ENCODE results near the gene CMTM7. TPM values are rescaled to one million over a fixed set of nuclear protein-coding genes. Genes with fewer than 3 reads are reported as not detected.

Gene CMTM7
- total and polyA plus RNA-seq, 2 of the 13 experiments (the other 11 are each of a cell fraction or from before 2014, with no cell fraction given) = 20.9 to 21.4 TPM

DNA sequence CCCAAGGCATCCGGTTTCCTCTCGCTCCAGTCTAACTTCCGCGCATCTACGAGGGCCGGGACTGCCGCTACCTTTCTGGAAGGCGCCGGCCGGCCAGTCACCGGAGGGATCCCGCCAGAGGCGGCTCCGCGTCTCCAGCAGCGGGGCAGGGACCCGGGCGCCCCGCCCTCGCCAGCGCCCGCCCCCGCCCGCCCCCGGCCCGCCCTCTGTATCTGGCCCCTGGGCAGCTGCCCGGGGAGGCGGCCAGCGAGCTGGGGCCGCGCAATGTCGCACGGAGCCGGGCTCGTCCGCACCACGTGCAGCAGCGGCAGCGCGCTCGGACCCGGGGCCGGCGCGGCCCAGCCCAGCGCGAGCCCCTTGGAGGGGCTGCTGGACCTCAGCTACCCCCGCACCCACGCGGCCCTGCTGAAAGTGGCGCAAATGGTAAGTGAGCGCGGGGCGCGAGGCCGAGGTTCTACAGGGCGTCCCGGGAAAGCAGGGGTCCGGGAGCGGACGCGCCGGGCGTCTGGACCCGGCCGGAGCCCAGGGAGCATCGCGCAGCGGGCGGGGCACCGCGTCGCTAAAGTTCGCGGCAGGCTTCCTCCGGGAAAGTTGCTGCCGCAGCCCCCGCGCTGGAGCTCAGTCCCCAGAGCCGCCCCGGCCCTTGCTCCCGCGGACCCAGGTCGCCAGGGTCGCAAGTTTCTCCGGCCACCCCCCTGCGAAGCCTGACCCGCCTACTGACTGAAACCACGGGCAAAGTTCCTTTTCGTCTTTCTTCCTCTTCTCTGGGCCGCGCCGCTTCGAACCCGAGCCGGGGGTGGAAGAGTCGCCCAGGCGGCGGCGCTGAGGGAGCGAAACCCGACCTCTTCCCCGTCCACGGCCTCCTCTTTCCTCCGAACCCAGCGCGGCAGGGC, at the start of gene CMTM7 (continued):
- TF ChIP-seq, protein P1, sequence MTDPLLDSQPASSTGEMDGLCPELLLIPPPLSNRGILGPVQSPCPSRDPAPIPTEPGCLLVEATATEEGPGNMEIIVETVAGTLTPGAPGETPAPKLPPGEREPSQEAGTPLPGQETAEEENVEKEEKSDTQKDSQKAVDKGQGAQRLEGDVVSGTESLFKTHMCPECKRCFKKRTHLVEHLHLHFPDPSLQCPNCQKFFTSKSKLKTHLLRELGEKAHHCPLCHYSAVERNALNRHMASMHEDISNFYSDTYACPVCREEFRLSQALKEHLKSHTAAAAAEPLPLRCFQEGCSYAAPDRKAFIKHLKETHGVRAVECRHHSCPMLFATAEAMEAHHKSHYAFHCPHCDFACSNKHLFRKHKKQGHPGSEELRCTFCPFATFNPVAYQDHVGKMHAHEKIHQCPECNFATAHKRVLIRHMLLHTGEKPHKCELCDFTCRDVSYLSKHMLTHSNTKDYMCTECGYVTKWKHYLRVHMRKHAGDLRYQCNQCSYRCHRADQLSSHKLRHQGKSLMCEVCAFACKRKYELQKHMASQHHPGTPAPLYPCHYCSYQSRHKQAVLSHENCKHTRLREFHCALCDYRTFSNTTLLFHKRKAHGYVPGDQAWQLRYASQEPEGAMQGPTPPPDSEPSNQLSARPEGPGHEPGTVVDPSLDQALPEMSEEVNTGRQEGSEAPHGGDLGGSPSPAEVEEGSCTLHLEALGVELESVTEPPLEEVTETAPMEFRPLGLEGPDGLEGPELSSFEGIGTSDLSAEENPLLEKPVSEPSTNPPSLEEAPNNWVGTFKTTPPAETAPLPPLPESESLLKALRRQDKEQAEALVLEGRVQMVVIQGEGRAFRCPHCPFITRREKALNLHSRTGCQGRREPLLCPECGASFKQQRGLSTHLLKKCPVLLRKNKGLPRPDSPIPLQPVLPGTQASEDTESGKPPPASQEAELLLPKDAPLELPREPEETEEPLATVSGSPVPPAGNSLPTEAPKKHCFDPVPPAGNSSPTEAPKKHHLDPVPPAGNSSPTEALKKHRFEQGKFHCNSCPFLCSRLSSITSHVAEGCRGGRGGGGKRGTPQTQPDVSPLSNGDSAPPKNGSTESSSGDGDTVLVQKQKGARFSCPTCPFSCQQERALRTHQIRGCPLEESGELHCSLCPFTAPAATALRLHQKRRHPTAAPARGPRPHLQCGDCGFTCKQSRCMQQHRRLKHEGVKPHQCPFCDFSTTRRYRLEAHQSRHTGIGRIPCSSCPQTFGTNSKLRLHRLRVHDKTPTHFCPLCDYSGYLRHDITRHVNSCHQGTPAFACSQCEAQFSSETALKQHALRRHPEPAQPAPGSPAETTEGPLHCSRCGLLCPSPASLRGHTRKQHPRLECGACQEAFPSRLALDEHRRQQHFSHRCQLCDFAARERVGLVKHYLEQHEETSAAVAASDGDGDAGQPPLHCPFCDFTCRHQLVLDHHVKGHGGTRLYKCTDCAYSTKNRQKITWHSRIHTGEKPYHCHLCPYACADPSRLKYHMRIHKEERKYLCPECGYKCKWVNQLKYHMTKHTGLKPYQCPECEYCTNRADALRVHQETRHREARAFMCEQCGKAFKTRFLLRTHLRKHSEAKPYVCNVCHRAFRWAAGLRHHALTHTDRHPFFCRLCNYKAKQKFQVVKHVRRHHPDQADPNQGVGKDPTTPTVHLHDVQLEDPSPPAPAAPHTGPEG (CRISPR knock-in tag; IDR thresholded peaks at IDR 0.05) = no peak; the same call in 1 of the 2 replicates
- TF ChIP-seq EED (CRISPR knock-in tag; IDR thresholded peaks at IDR 0.05) (no peak), ZNF496 (CRISPR knock-in tag; IDR thresholded peaks at IDR 0.05; ENCODE audit: insufficient replicate concordance) (no peak), DR1 (CRISPR knock-in tag; IDR thresholded peaks at IDR 0.05) (no peak), SOX6 (IDR thresholded peaks at IDR 0.05) (no peak), SOX6 (CRISPR knock-in tag; IDR thresholded peaks at IDR 0.05) (peak; percentile 47), PRPF4 (IDR thresholded peaks at IDR 0.05; ENCODE audit: low read depth, low read length, poor library complexity, severe bottlenecking) (no peak), ZFP36L1 (CRISPR knock-in tag; IDR thresholded peaks at IDR 0.05) (no peak; the same call in 1 of the 2 replicates), NR3C1 (CRISPR knock-in tag; IDR thresholded peaks at IDR 0.05) (no peak), ZNF121 (CRISPR knock-in tag; IDR thresholded peaks at IDR 0.05) (peak; percentile 77), STAT5B (CRISPR knock-in tag; IDR thresholded peaks at IDR 0.05) (no peak)
- TF ChIP-seq, protein P2, sequence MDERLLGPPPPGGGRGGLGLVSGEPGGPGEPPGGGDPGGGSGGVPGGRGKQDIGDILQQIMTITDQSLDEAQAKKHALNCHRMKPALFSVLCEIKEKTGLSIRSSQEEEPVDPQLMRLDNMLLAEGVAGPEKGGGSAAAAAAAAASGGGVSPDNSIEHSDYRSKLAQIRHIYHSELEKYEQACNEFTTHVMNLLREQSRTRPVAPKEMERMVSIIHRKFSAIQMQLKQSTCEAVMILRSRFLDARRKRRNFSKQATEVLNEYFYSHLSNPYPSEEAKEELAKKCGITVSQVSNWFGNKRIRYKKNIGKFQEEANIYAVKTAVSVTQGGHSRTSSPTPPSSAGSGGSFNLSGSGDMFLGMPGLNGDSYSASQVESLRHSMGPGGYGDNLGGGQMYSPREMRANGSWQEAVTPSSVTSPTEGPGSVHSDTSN (CRISPR knock-in tag; IDR thresholded peaks at IDR 0.05) = no peak
- TF ChIP-seq, protein P3, sequence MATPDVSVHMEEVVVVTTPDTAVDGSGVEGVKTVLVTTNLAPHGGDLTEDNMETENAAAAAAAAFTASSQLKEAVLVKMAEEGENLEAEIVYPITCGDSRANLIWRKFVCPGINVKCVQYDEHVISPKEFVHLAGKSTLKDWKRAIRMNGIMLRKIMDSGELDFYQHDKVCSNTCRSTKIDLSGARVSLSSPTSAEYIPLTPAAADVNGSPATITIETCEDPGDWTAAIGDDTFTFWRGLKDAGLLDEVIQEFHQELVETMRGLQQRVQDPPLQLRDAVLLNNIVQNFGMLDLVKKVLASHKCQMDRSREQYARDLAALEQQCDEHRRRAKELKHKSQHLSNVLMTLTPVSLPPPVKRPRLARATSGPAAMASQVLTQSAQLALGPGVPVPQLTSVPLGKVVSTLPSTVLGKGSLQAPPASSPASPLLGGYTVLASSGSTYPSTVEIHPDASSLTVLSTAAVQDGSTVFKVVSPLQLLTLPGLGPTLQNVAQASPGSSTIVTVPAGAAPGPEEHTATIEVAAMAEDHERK (CRISPR knock-in tag; IDR thresholded peaks at IDR 0.05; ENCODE audit: low read depth) = no peak
- TF ChIP-seq, protein P4, sequence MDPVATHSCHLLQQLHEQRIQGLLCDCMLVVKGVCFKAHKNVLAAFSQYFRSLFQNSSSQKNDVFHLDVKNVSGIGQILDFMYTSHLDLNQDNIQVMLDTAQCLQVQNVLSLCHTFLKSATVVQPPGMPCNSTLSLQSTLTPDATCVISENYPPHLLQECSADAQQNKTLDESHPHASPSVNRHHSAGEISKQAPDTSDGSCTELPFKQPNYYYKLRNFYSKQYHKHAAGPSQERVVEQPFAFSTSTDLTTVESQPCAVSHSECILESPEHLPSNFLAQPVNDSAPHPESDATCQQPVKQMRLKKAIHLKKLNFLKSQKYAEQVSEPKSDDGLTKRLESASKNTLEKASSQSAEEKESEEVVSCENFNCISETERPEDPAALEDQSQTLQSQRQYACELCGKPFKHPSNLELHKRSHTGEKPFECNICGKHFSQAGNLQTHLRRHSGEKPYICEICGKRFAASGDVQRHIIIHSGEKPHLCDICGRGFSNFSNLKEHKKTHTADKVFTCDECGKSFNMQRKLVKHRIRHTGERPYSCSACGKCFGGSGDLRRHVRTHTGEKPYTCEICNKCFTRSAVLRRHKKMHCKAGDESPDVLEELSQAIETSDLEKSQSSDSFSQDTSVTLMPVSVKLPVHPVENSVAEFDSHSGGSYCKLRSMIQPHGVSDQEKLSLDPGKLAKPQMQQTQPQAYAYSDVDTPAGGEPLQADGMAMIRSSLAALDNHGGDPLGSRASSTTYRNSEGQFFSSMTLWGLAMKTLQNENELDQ (CRISPR knock-in tag; IDR thresholded peaks at IDR 0.05; ENCODE audit: borderline replicate concordance) = no peak
- TF ChIP-seq, protein P5, sequence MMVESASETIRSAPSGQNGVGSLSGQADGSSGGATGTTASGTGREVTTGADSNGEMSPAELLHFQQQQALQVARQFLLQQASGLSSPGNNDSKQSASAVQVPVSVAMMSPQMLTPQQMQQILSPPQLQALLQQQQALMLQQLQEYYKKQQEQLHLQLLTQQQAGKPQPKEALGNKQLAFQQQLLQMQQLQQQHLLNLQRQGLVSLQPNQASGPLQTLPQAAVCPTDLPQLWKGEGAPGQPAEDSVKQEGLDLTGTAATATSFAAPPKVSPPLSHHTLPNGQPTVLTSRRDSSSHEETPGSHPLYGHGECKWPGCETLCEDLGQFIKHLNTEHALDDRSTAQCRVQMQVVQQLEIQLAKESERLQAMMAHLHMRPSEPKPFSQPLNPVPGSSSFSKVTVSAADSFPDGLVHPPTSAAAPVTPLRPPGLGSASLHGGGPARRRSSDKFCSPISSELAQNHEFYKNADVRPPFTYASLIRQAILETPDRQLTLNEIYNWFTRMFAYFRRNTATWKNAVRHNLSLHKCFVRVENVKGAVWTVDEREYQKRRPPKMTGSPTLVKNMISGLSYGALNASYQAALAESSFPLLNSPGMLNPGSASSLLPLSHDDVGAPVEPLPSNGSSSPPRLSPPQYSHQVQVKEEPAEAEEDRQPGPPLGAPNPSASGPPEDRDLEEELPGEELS (CRISPR knock-in tag; IDR thresholded peaks at IDR 0.05) = no peak
